Measurements from ENCODE around the gene DYRK1A. TPM values are rescaled to one million over a fixed set of nuclear protein-coding genes. Genes with fewer than 3 reads are reported as not detected.

DYRK1A gene
- total RNA-seq, 1 experiment from 2014 or later = 49.3 TPM

DNA sequence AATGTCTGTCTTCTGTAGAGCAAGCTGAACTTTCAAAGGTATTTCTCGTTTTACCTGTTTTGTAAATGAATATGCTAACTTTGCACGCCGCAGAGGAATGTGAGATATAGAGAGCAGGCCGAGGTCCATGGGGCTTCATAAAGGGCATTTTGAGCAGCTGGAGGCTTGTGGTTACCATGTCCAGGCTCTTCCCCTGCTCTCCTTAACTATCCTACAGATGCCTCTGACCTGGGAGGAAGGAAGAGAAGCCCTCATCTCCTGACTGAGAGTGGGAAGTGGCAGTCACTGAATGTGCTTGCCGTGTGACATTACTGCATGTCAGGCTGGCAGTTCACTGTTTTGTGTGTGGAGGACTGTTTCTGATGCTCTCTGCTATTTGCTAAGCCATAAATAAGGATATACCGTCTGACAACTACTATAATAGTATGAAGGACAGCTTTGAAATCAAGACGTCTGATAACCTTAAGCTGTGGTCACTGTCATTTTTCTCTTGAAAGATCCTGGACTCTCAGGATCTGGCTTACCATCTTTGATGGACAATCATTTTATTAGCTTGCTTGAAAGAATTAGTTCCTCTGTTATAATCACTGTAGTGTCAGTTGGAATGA, 92.2 kb downstream of the DYRK1A start:
- ChIA-PET POLR2A (no interaction called here), RAD21 (ENCODE audit: low non-redundant PET in 1 of 2, low total read pairs in 2 of 2, uncharacterized antibody in 2 of 2, unreplicated experiment in 2 of 2) (interaction anchor here in 1 of 2 experiments (0.7 kb wide), 1 partner anchor 106 kb away, joined by 3 read pairs; no protein-coding TSS in a partner anchor), CTCF (no interaction called here)
- peaks cover 99% of the 10 kb centered on the region for H3K79me2 ChIP-seq (ENCODE audit: insufficient read depth, low read length)
- BruUV-seq (replicated peaks) = no TSS peak
- intact Hi-C loops (cut with micrococcal nuclease) = loop anchor here (10.0 kb wide), 1 partner anchor 294 kb away; no protein-coding TSS in a partner anchor
- no peaks in the 10 kb centered on the region for H3K9me3 ChIP-seq (ENCODE audit: control insufficient read depth in 1 of 2, insufficient read depth in 1 of 2, low read depth in 1 of 2, low read length in 2 of 2)
- H3K9me2 ChIP-seq (ENCODE audit: insufficient read depth) = no peaks in the 10 kb centered on the region
- ATAC-seq (no peak), DNase-seq (ENCODE audit: low read depth, low spot score) (no peak)
- peaks cover 10 to 26% of the 10 kb centered on the region in 2 experiments; a peak in 3 of 4 replicates for H3K4me1 ChIP-seq (ENCODE audit: control insufficient read depth in 1 of 2, insufficient read depth in 2 of 2, low read length in 2 of 2)
- H4K20me1 ChIP-seq (ENCODE audit: insufficient read depth) = peaks cover 13% of the 10 kb centered on the region
- no peak overlapping the region for H3K9ac ChIP-seq (ENCODE audit: low read length)
- no peaks in the 10 kb centered on the region for H3K27me3 ChIP-seq (ENCODE audit: insufficient read depth, low read length)
- H3K4me3 ChIP-seq (replicated peaks in 1 of 2; ENCODE audit: low read depth in 1 of 2, low read length in 2 of 2) = no peak overlapping the region
- no peak overlapping the region for H3K4me2 ChIP-seq (ENCODE audit: low read length)
- no peak overlapping the region for H3K27ac ChIP-seq (ENCODE audit: low read depth, low read length)
- no peaks in the 10 kb centered on the region for H3K36me3 ChIP-seq (ENCODE audit: control insufficient read depth in 1 of 2, insufficient read depth in 2 of 2, low read length in 2 of 2)
- no peak for TF ChIP-seq CEBPB (IDR thresholded peaks at IDR 0.05; ENCODE audit: low read depth)
- no peak for TF ChIP-seq SRF (IDR thresholded peaks at IDR 0.05; ENCODE audit: low read depth)
- no peak for TF ChIP-seq SP1 (IDR thresholded peaks at IDR 0.05; ENCODE audit: low read depth)
- no peak for TF ChIP-seq EZH2 (IDR thresholded peaks at IDR 0.05)
- TF ChIP-seq POLR2AphosphoS5 (IDR thresholded peaks at IDR 0.05; ENCODE audit: low read depth, low read length) = no peak
- no peak for TF ChIP-seq RAD21 (IDR thresholded peaks at IDR 0.05; ENCODE audit: low read depth)
- no peak overlapping the region for H2AFZ ChIP-seq (ENCODE audit: low read depth, low read length, poor library complexity, severe bottlenecking)

DNA sequence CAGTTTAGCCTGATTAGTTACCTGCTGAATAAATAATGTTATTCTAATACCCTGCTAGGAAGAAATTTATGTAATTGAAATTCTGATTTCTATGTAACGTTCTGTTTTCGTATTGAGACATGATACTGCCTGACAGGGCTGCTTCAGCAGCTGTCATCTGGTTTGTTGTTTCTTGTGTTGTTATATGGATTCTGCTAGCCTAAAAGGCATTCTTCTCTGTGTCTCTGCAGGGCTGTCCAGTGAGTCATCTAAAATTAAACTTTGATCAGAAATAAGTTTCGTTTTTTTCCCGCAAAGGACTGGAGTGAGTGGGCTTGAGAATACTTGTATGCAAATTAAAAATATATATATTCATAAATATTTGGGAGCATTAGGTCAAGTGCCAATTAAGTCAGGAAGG, 93.0 kb downstream of the DYRK1A start:
- peaks cover 99% of the 10 kb centered on the region for H3K79me2 ChIP-seq (ENCODE audit: insufficient read depth, low read length)
- no peak for TF ChIP-seq POLR2A (IDR thresholded peaks at IDR 0.05; ENCODE audit: borderline replicate concordance, extremely low read depth, insufficient read depth, insufficient read length)
- no peak for TF ChIP-seq EGR1 (IDR thresholded peaks at IDR 0.05; ENCODE audit: low read depth)
- no peak for TF ChIP-seq ZNF274 (IDR thresholded peaks at IDR 0.05; ENCODE audit: low read depth, low read length)
- TF ChIP-seq, protein P1, sequence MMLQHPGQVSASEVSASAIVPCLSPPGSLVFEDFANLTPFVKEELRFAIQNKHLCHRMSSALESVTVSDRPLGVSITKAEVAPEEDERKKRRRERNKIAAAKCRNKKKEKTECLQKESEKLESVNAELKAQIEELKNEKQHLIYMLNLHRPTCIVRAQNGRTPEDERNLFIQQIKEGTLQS (IDR thresholded peaks at IDR 0.05) = no peak
- TF ChIP-seq, protein P2, sequence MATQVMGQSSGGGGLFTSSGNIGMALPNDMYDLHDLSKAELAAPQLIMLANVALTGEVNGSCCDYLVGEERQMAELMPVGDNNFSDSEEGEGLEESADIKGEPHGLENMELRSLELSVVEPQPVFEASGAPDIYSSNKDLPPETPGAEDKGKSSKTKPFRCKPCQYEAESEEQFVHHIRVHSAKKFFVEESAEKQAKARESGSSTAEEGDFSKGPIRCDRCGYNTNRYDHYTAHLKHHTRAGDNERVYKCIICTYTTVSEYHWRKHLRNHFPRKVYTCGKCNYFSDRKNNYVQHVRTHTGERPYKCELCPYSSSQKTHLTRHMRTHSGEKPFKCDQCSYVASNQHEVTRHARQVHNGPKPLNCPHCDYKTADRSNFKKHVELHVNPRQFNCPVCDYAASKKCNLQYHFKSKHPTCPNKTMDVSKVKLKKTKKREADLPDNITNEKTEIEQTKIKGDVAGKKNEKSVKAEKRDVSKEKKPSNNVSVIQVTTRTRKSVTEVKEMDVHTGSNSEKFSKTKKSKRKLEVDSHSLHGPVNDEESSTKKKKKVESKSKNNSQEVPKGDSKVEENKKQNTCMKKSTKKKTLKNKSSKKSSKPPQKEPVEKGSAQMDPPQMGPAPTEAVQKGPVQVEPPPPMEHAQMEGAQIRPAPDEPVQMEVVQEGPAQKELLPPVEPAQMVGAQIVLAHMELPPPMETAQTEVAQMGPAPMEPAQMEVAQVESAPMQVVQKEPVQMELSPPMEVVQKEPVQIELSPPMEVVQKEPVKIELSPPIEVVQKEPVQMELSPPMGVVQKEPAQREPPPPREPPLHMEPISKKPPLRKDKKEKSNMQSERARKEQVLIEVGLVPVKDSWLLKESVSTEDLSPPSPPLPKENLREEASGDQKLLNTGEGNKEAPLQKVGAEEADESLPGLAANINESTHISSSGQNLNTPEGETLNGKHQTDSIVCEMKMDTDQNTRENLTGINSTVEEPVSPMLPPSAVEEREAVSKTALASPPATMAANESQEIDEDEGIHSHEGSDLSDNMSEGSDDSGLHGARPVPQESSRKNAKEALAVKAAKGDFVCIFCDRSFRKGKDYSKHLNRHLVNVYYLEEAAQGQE (IDR thresholded peaks at IDR 0.05; ENCODE audit: low read depth) = no peak
- no peak for TF ChIP-seq RAD21 (IDR thresholded peaks at IDR 0.05; ENCODE audit: low read depth)
- TF ChIP-seq TCF7L2 (IDR thresholded peaks at IDR 0.05; ENCODE audit: borderline replicate concordance, extremely low read depth, insufficient read depth, insufficient read length) = no peak
- TF ChIP-seq SP1 (IDR thresholded peaks at IDR 0.05; ENCODE audit: low read depth) = no peak
- TF ChIP-seq CEBPB (IDR thresholded peaks at IDR 0.05; ENCODE audit: low read depth) = no peak
- TF ChIP-seq, protein P3, sequence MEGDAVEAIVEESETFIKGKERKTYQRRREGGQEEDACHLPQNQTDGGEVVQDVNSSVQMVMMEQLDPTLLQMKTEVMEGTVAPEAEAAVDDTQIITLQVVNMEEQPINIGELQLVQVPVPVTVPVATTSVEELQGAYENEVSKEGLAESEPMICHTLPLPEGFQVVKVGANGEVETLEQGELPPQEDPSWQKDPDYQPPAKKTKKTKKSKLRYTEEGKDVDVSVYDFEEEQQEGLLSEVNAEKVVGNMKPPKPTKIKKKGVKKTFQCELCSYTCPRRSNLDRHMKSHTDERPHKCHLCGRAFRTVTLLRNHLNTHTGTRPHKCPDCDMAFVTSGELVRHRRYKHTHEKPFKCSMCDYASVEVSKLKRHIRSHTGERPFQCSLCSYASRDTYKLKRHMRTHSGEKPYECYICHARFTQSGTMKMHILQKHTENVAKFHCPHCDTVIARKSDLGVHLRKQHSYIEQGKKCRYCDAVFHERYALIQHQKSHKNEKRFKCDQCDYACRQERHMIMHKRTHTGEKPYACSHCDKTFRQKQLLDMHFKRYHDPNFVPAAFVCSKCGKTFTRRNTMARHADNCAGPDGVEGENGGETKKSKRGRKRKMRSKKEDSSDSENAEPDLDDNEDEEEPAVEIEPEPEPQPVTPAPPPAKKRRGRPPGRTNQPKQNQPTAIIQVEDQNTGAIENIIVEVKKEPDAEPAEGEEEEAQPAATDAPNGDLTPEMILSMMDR (IDR thresholded peaks at IDR 0.05 in 2 of 3, conservative IDR thresholded peaks at IDR 0.05 in 1 of 3; ENCODE audit: borderline replicate concordance in 1 of 3, insufficient read depth in 1 of 3, low read depth in 2 of 3, low read length in 2 of 3) = no peak
- no peak for TF ChIP-seq JUND (IDR thresholded peaks at IDR 0.05)
- no peak for TF ChIP-seq EZH2phosphoT487 (IDR thresholded peaks at IDR 0.05; ENCODE audit: borderline replicate concordance)

More for the DNA sequence above, 93.0 kb downstream of the DYRK1A start:
- BruUV-seq (replicated peaks) = no TSS peak
- ChIA-PET RAD21 (ENCODE audit: low non-redundant PET in 1 of 2, low total read pairs in 2 of 2, uncharacterized antibody in 2 of 2, unreplicated experiment in 2 of 2) (no interaction called here), POLR2A (no interaction called here), CTCF (interaction anchor here (0.9 kb wide), 1 partner anchor 19 kb away, joined by 3 read pairs; no protein-coding TSS in a partner anchor)
- intact Hi-C loops (cut with micrococcal nuclease) = loop anchor here (10.0 kb wide), 1 partner anchor 295 kb away; no protein-coding TSS in a partner anchor
- Histone ChIP-seq H3K9me2 (ENCODE audit: insufficient read depth) (no peaks in the 10 kb centered on the region), H3K27ac (ENCODE audit: low read depth, low read length) (no peak overlapping the region), H3K27me3 (ENCODE audit: insufficient read depth, low read length) (no peaks in the 10 kb centered on the region), H4K20me1 (ENCODE audit: insufficient read depth) (peaks cover 16% of the 10 kb centered on the region), H3K4me1 (ENCODE audit: control insufficient read depth in 1 of 2, insufficient read depth in 2 of 2, low read length in 2 of 2) (peaks cover 7 to 19% of the 10 kb centered on the region in 2 experiments; a peak in 3 of 4 replicates), H3K4me3 (replicated peaks in 1 of 2; ENCODE audit: low read depth in 1 of 2, low read length in 2 of 2) (no peak overlapping the region), H3K4me2 (ENCODE audit: low read length) (no peak overlapping the region), H3K36me3 (ENCODE audit: control insufficient read depth in 1 of 2, insufficient read depth in 2 of 2, low read length in 2 of 2) (no peaks in the 10 kb centered on the region), H2AFZ (ENCODE audit: low read depth, low read length, poor library complexity, severe bottlenecking) (no peak overlapping the region), H3K9me3 (ENCODE audit: control insufficient read depth in 1 of 2, insufficient read depth in 1 of 2, low read depth in 1 of 2, low read length in 2 of 2) (no peaks in the 10 kb centered on the region), H3K9ac (ENCODE audit: low read length) (no peak overlapping the region)
- ATAC-seq (no peak), DNase-seq (ENCODE audit: low read depth, low spot score) (no peak)
